Measurements from ENCODE around the gene MAP2K5.

The MAP2K5 gene

DNA sequence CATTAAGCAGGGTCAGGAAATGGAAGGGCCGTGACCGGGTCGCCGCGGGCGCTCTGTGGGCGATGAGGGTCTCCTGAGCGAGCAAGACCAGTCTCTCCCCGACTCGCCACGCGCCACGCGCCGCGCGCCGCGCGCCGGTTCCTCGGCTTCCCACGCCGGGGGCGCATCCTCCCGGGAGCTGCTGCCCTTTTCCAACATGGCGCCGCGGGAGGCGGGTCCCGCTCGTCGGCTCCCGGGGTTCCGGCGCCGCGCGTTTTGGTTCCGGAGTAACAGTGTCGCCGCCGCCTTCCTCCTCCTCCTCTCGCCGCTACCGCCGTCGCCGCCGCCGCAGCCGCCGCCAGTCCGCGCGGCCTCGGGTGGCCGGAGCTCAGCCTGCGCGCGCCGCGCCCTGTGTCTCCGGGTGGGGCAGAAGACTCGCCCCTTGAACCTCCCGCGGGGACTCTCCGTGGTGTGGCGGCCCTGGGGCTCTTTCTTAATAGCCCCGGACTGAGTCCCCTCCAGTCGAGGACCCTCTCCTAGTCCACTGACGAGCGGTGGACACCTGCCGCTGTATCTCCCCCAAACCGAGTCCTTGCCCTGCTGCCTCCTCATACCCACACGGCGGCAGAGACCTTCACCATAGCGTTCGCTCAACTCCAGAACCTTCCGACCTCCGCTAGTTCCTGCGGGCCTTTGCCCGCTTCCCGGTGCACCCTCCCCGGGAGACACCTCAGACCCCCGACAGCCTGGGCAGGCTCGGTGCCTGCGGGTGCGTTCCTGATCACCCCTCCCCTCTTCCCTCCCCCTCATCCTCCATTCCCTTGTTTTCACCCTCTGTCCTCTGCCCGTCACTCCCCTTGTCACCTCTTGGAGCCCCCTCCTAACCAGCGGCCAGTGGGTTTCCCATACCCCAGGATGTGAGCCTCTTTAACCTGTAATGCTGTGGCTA lies at the start of gene MAP2K5:
Gene MAP2K5 (plus strand): TSS at position 284 of the 928 bp plus-strand sequence. CDS start 633 bp downstream, at position 917.
- no peak for FAIRE-seq

GRCh38 chr15:67495585-67495984 lies 46.9 kb upstream of the MAP2K5 start:
- FAIRE-seq: no peak

GRCh38 chr15:67501177-67501835 lies 41.2 kb upstream of the MAP2K5 start:
- FAIRE-seq: peak; percentile 93

GRCh38 chr15:67501836-67502461 lies 40.6 kb upstream of the MAP2K5 start:
- FAIRE-seq: no peak

GRCh38 chr15:67504056-67504455 lies 38.4 kb upstream of the MAP2K5 start:
- FAIRE-seq: no peak

GRCh38 chr15:67504796-67505195 lies 37.7 kb upstream of the MAP2K5 start:
- FAIRE-seq: no peak

GRCh38 chr15:67505675-67506572 lies 36.6 kb upstream of the MAP2K5 start:
- no peak for FAIRE-seq

- no peak for FAIRE-seq
These were observed 35.4 kb upstream of the MAP2K5 start for GRCh38 chr15:67506775-67507747.

- no peak for FAIRE-seq
These were observed 34.1 kb upstream of the MAP2K5 start for GRCh38 chr15:67508407-67508806.

GRCh38 chr15:67509918-67510317 lies 32.6 kb upstream of the MAP2K5 start:
- FAIRE-seq: no peak

GRCh38 chr15:67510597-67511190 lies 31.8 kb upstream of the MAP2K5 start:
- no peak for FAIRE-seq

GRCh38 chr15:67511606-67512005 lies 30.9 kb upstream of the MAP2K5 start:
- FAIRE-seq: no peak

- no peak for FAIRE-seq
These were observed 30.4 kb upstream of the MAP2K5 start for GRCh38 chr15:67512140-67512539.

- no peak for FAIRE-seq
These were observed 29.4 kb upstream of the MAP2K5 start for GRCh38 chr15:67512933-67513714.

- no peak for FAIRE-seq
These were observed 27.4 kb upstream of the MAP2K5 start for GRCh38 chr15:67515090-67515489.

- FAIRE-seq: no peak
These were observed 26.9 kb upstream of the MAP2K5 start for GRCh38 chr15:67515557-67515956.

GRCh38 chr15:67520321-67521028 lies 22.0 kb upstream of the MAP2K5 start:
- FAIRE-seq: no peak

DNA sequence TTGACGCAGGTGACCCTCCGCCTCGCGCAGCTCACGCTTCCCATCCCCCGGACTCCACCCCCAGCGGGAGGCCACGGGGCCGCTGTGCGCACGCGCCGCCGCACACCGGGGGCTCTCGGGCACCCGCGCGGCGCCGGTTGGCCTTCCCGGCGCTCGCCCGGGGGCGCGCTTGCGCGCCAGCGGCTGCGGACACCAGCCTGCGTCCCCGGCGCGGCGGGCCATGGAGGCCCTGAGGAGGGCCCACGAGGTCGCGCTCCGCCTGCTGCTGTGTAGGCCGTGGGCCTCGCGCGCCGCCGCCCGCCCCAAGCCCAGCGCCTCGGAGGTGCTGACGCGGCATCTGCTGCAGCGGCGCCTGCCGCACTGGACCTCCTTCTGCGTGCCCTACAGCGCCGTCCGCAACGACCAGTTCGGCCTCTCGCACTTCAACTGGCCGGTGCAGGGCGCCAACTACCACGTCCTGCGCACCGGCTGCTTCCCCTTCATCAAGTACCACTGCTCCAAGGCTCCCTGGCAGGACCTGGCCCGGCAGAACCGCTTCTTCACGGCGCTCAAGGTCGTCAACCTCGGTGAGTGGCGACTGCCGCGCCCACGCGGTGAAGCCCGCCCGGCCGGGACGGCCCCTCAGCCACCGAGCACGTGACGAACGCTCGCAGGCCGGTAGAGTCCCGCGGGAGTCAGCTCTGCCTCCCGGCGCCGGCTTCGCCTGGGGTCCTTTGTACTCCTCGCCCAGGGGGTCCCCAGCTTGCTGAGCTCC lies 21.3 kb upstream of the MAP2K5 start, which contains the start of gene C15orf61:
Gene C15orf61 (plus strand): TSS at position 103 of the 754 bp plus-strand sequence. CDS start 118 bp downstream, at position 221.
- no peak for FAIRE-seq
